ENCODE data around the gene LRRC47.
A peak's percentile ranks its signal among the peaks of the same experiment; 100 is the strongest.

Gene LRRC47

GRCh38 chr1:3732434-3733093, 63.7 kb downstream of the LRRC47 start:
- DNase-seq (ENCODE audit: low spot score): no peak

- DNase-seq (ENCODE audit: low spot score): peak; percentile 58
Measured at GRCh38 chr1:3731583-3732433, 64.5 kb downstream of the LRRC47 start.

GRCh38 chr1:3730543-3731247, 65.6 kb downstream of the LRRC47 start:
- no peak for DNase-seq (ENCODE audit: low spot score)

- no peak for DNase-seq (ENCODE audit: low spot score)
Measured at GRCh38 chr1:3729594-3730542, 66.4 kb downstream of the LRRC47 start.
